Endothelial cell of umbilical vein (primary cell): ENCODE measurements around the gene CSRP2. TPM values are rescaled to one million over a fixed set of nuclear protein-coding genes. Genes with fewer than 3 reads are reported as not detected.

ENCODE experiments used
- BruUV-seq: library from RNA; stranded (reverse); fragments of 400-500 nt; replicated peaks from 2 replicates; lab custom pipeline; 2021; lab: Mats Ljungman, UMichigan
- CTCF ChIA-PET: fragments of 300-600, 350-600 bp; sonication (Branson Sonifier 250); formaldehyde crosslinking; loops from one replicate; lab custom pipeline; 2021; ENCODE audit warnings: antibody characterized with exemption, inconsistent platforms; lab: Charles Lee
- POLR2A ChIA-PET: fragments of 300-600, 350-600 bp; sonication (Branson Sonifier 250); formaldehyde crosslinking; loops from one replicate; lab custom pipeline; 2021; ENCODE audit warnings: antibody characterized with exemption, inconsistent platforms; lab: Charles Lee
- DNase-seq: peaks from one replicate; pipeline ENCODE4 v3.0.0-alpha.2; 2011; ENCODE audit warnings: low read depth, low spot score
- FAIRE-seq: peaks from 2 replicates; lab custom pipeline; 2011; peaks lifted over from hg19 to GRCh38; lab: Jason Lieb, UNC
- H2AFZ ChIP-seq: 2 replicates; pipeline ENCODE4 v1.6.0; 2012; ENCODE audit warnings: low read depth, low read length, control low read depth, inconsistent platforms
- H3K27ac ChIP-seq: 2 replicates; pipeline ENCODE4 v1.5.1; 2011; ENCODE audit warnings: low read depth, mild to moderate bottlenecking, control low read depth, low read length, moderate library complexity; ENCODE audit not compliant: insufficient read depth
- H3K27me3 ChIP-seq, 2 experiments: 2 replicates each; pipeline versions ENCODE4 v1.6.0 to v1.6.1; 2011; ENCODE audit warnings: low read length in 2 of 2, mixed read lengths in 1 of 2; ENCODE audit not compliant: control insufficient read depth in 2 of 2, insufficient read depth in 2 of 2
- H3K36me3 ChIP-seq, 2 experiments: 2 replicates in 1 of 2; 3 replicates in 1 of 2; pipeline ENCODE4 v1.5.1; 2011; ENCODE audit warnings: low read length in 2 of 2, mild to moderate bottlenecking in 1 of 2, moderate library complexity in 1 of 2; ENCODE audit not compliant: control insufficient read depth in 2 of 2, insufficient read depth in 2 of 2; ENCODE audit errors: extremely low read depth in 1 of 2
- H3K4me1 ChIP-seq: 3 replicates; pipeline ENCODE4 v1.5.1; 2011; ENCODE audit warnings: mild to moderate bottlenecking, low read length; ENCODE audit not compliant: control insufficient read depth, insufficient read depth; ENCODE audit errors: extremely low read depth
- H3K4me2 ChIP-seq: 2 replicates; pipeline ENCODE4 v1.6.1; 2011; ENCODE audit warnings: low read length, control low read depth, mixed read lengths; ENCODE audit not compliant: insufficient read depth
- H3K4me3 ChIP-seq, 3 experiments: fragments of 200-600 bp in 1 of 3; sonication (generic), shearing (Covaris generic) in 1 of 3; replicated peaks in 1 of 3; 2 replicates each; pipeline ENCODE4 v1.5.1; 2011 to 2016; ENCODE audit warnings: control low read depth in 3 of 3, low read length in 3 of 3, mild to moderate bottlenecking in 2 of 3, inconsistent platforms in 1 of 3, low read depth in 1 of 3, moderate library complexity in 1 of 3; ENCODE audit not compliant: insufficient read depth in 1 of 3
- H3K79me2 ChIP-seq: 2 replicates; pipeline ENCODE4 v1.6.0; 2012; ENCODE audit warnings: low read length, inconsistent platforms; ENCODE audit not compliant: control insufficient read depth, insufficient read depth
- H3K9ac ChIP-seq: replicated peaks from 2 replicates; pipeline ENCODE3; 2011; ENCODE audit warnings: low read length, control low read depth; ENCODE audit not compliant: insufficient read depth; ENCODE audit errors: extremely low read depth
- H3K9me1 ChIP-seq: replicated peaks from 3 replicates; pipeline ENCODE4 v1.6.0; 2011; ENCODE audit warnings: mild to moderate bottlenecking, low read length; ENCODE audit not compliant: control insufficient read depth, insufficient read depth; ENCODE audit errors: extremely low read depth
- H3K9me3 ChIP-seq: replicated peaks from 2 replicates; pipeline ENCODE4 v1.5.1; 2012; ENCODE audit warnings: low read length, inconsistent platforms; ENCODE audit not compliant: control insufficient read depth, insufficient read depth
- H4K20me1 ChIP-seq: replicated peaks from 2 replicates; pipeline ENCODE3; 2011; ENCODE audit warnings: mild to moderate bottlenecking, low read length; ENCODE audit not compliant: control insufficient read depth, insufficient read depth; ENCODE audit errors: extremely low read depth
- CTCF ChIP-seq, 2 donors: IDR thresholded peaks; 1 replicate in 1 of 2; 2 replicates in 1 of 2; pipeline ENCODE4 v1.5.1; 2011; ENCODE audit warnings: low read length in 2 of 2, mild to moderate bottlenecking in 2 of 2, moderate library complexity in 2 of 2, control low read depth in 1 of 2, inconsistent platforms in 1 of 2, low read depth in 1 of 2; ENCODE audit not compliant: insufficient read depth in 1 of 2; ENCODE audit errors: extremely low read depth in 1 of 2
- EZH2 ChIP-seq: IDR thresholded peaks from 2 replicates; pipeline ENCODE4 v1.6.1; 2012; ENCODE audit warnings: borderline replicate concordance, low read depth, mild to moderate bottlenecking, moderate library complexity, low read length, inconsistent platforms; ENCODE audit not compliant: severe bottlenecking
- FOS ChIP-seq: IDR thresholded peaks from 2 replicates; pipeline ENCODE4 v1.6.1; 2011; ENCODE audit warnings: mild to moderate bottlenecking, low read length, moderate library complexity, borderline replicate concordance; ENCODE audit not compliant: insufficient read depth
- GATA2 ChIP-seq: IDR thresholded peaks from 2 replicates; pipeline ENCODE4 v1.7.0; 2011; ENCODE audit warnings: low read depth, mild to moderate bottlenecking, moderate library complexity, mixed read lengths, low read length; ENCODE audit not compliant: insufficient read length, insufficient read depth
- JUN ChIP-seq: IDR thresholded peaks from 2 replicates; pipeline ENCODE4 v1.6.1; 2011; ENCODE audit warnings: borderline replicate concordance, low read depth; ENCODE audit not compliant: insufficient read length, insufficient read depth
- MAX ChIP-seq: IDR thresholded peaks from 2 replicates; pipeline ENCODE4 v1.6.1; 2011; ENCODE audit not compliant: insufficient read depth, insufficient read length
- MYC ChIP-seq: IDR thresholded peaks from one replicate; pipeline ENCODE4 v1.6.1; 2011; ENCODE audit warnings: mild to moderate bottlenecking, low read depth, low read length
- POLR2A ChIP-seq: IDR thresholded peaks from 2 replicates; pipeline ENCODE4 v1.6.1; 2012; ENCODE audit warnings: low read depth, mild to moderate bottlenecking, control low read depth, low read length
- POLR2AphosphoS5 ChIP-seq: IDR thresholded peaks from 2 replicates; pipeline ENCODE4 v1.6.1; 2012; ENCODE audit warnings: low read depth, mild to moderate bottlenecking, control low read depth, low read length, moderate library complexity; ENCODE audit not compliant: insufficient read depth
- dilution Hi-C: fragments of 300-500 bp; cut with MboI; formaldehyde crosslinking; loops from one replicate; pipeline ENCODE4 v1.15.0; 2019; ENCODE audit warnings: low sequenced_read_pairs; ENCODE audit not compliant: extremely low pct_ligation_motif_present
- intact Hi-C: fragments of 100-400 bp; cut with micrococcal nuclease; formaldehyde crosslinking; loops from one replicate; pipeline ENCODE4 v1.10.0; 2022
- polyA plus RNA-seq, 4 experiments: library from polyadenylated mRNA; depleted of rRNA in 3 of 4; stranded (reverse) in 3 of 4; unstranded in 1 of 4; fragments of >200 nt; gene quantifications; 2 replicates each; pipeline versions ENCODE4 v1.2.1 to v1.2.3, GENCODE V29; 2011 to 2012; ENCODE audit warnings: missing spikeins in 1 of 4
- total RNA-seq: library from RNA; stranded (reverse); gene quantifications from 2 replicates; pipeline ENCODE4 v1.2.3, GENCODE V29; 2021

Gene CSRP2
- total and polyA plus RNA-seq, 2 donors (not counting 3 experiments of a cell fraction or from before 2014, with no cell fraction given) = 8.8 to 13.4 TPM

- dilution Hi-C loops = no loop called here
These were observed 37.3 kb upstream of the CSRP2 start for GRCh38 chr12:76916170-76916540.

More at GRCh38 chr12:76916170-76916540, 37.3 kb upstream of the CSRP2 start:
- no peak overlapping the region for H3K4me3 ChIP-seq
- no peaks in the 10 kb centered on the region for H4K20me1 ChIP-seq
- DNase-seq (no peak), FAIRE-seq (no peak)
- ChIA-PET POLR2A (interaction anchor here (0.6 kb wide), 1 partner anchor 29 kb away, joined by 5 read pairs; no protein-coding TSS in a partner anchor), CTCF (interaction anchor here (0.7 to 1.8 kb wide), 4 partner anchors 9 to 126 kb away, joined by 3 to 6 read pairs (median 4); no protein-coding TSS in a partner anchor)
- H3K27me3 ChIP-seq = peaks cover 7 to 14% of the 10 kb centered on the region in 2 experiments
- no peak overlapping the region for H2AFZ ChIP-seq
- no TSS peak for BruUV-seq
- no peaks in the 10 kb centered on the region for H3K79me2 ChIP-seq
- intact Hi-C loops = no loop called here
- no peaks in the 10 kb centered on the region for H3K9me1 ChIP-seq
- H3K9ac ChIP-seq = no peak overlapping the region
- no peak overlapping the region for H3K27ac ChIP-seq
- TF ChIP-seq EZH2 (no peak), MYC (no peak), FOS (no peak), CTCF (IDR thresholded peaks at IDR 0.05; ENCODE audit: extremely low read depth in 1 of 2, insufficient read depth in 1 of 2, low read depth in 1 of 2, low read length in 2 of 2) (no peak), MAX (no peak), JUN (no peak), POLR2A (no peak), POLR2AphosphoS5 (no peak), GATA2 (no peak)
- H3K9me3 ChIP-seq = no peaks in the 10 kb centered on the region
- H3K4me2 ChIP-seq = no peak overlapping the region
- H3K36me3 ChIP-seq = no peaks in the 10 kb centered on the region
- no peaks in the 10 kb centered on the region for H3K4me1 ChIP-seq
